Activated CD4-positive, alpha-beta T cell treated with anti-CD3 and anti-CD28 coated beads for 24 hours (primary cell): ENCODE results near the gene CELF4.
"Not testable (repeated sequence)": the region's sequence is repeated elsewhere in the genome, so short reads cannot be mapped to it uniquely, and the experiment has no call there.

Experiments
- DNase-seq, 2 donors: peaks; one replicate each; pipeline ENCODE4 v3.0.0-alpha.2; 2020; ENCODE audit warnings: low read depth in 2 of 2

The CELF4 gene

DNA sequence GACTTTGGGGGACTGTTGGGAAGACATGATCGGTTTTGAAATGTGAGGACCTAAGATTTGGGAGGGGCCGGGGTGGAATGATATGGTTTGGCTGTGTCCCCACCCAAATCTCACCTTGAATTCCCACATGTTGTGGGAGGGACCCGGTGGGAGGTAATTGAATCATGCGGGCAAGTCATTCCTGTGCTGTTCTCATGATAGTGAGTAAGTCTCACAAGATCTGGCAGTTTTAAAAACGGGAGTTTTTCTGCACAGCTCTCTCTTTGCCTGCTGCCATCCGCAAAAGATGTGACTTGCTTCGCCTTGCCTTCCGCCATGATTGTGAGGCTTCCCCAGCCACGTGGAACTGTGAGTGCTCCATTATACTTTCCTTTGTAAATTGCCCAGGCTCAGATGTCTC, 207.5 kb downstream of the CELF4 start:
- not testable (repeated sequence) for DNase-seq

DNA sequence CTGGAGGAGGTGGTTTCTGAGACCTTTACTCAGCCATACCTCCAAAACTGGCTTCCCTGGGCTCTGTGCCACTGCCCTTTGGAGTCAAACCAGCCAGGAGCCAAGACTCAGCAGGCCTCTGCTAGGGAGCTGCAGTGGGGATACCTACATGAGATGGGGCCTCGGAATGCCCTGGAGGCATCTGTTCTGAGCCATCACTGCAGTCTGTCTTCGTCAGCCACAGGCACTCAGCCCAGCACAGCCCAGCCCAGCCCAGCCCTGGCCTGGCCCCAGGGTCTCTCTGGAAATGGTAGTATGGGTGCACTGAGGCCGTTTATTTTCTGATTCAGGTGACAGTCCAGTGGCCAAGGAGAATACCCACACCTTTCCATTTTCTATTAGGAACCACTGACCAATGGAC, 209.8 kb downstream of the CELF4 start:
- DNase-seq: no peak

DNA sequence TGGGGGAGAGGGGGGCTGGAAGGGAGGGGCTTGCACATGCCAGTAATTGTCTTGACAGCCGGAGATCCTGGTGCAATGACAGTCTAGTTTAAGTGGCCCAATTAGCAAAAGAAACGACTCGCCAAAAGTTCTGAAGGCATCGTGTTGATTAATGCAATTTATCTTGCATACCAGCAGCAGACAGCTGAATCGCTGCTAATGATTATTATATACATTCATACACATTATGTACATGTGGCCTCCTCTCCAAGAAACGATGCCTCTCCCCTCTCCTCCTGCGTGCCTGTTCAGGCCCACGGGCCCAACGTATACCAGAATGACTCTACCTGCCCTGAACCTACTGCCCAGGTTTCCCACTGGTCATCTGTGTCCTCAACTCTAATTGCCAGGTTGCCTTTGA, 214.5 kb downstream of the CELF4 start:
- DNase-seq: no peak

DNA sequence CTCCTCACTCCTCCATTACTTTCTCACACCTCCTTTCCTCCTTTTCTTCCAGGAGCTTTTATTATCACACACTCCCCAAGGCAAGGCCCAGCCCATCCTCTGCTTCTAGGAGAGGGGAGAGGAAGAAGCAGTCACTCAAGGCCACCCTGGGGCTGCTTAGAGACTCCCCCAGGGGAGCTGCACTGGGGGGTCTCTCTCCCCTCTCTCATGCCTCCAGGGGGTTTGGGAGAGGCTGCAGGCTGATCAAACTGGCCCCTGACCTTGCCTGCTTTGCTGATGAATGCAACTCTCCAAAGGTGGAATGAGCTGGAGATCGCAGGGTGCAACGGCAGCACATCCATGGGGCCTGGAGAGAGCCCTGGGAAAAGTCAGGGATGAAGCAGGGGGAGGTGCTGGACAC, 216.9 kb downstream of the CELF4 start:
- DNase-seq: no peak

DNA sequence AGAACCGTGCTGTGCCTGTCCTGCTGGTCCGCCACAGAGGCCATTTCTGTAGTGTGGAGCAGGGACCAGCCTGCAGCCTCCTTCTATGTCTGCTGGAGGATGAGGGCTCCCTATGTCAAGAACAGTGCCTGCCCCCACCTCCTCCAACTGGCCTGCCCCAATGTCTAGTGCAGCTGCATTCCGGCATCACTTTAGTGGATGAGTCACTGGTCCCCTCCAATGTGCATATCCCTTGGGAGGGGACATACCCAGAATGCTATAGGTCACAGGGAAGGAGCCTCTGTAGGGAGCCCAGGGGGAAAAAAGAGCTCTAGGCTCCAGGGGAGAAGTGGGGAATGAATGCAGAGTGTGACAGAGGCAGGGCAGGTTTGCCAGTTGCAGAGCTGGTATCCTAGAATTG, 219.6 kb downstream of the CELF4 start:
- DNase-seq: no peak

DNA sequence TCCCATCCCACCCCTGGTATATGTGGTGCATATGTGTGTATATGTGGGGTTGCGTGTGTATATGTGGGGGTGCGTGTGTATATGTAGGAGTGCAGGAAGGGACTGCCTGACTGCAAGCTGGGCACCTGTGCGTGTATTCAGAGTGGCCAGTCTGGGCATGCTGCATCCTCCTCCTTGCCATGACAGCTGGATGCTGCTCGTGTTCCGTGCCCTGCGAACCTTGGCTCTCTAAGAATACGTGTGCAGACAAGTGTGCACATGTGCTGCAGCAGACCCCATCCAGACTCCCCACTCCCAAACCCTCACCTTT, 222.1 kb downstream of the CELF4 start:
- DNase-seq: no peak

DNA sequence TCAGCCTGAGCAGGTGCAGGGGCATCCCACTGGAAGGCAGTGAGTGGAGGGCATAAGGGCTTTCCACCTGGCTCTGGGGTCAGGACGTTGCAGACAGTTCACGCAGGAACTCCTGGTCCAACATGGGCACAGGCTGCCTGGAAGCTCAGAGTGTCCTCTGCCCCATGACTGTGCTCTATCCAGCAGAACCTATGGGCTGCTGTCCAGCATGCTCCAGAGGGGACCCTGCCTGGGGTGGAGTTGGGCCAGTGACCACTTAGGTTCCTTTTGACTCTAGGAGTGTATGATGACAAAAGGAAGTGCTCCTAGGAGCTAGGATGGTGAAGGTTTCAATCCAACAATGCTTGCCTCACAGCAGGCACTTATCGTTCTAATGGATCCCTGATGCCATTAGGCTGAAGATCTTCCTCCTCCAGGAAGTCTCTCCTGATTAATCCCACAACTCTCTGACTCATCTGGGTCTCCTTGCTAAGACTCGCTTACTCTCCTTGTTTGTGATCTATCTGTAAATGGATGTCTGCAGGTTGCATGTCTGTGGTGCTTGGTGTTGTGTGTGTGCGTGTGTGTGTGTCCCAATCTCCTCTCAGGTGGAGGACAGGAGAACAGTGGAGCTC, 224.0 kb downstream of the CELF4 start:
- DNase-seq: no peak

DNA sequence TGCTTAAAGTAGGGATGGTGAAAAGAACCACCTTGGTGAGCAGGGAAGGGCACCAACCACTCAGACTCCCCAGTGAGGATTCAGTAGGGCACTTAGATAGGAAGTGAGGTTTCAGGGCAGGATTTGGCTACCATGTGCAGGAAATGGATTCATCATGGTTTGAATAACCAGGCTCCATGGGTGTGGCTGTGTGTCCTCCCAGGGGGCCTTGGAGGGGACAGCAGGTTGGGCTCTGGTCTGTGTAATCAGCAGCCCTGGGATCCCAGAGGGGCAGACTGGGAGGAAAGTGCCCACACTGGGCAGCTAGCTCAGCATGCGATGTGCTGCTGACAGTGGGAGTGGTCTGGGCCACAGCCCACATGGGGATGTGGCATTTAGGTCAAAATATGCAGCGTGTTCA, 224.6 kb downstream of the CELF4 start:
- no peak for DNase-seq

DNA sequence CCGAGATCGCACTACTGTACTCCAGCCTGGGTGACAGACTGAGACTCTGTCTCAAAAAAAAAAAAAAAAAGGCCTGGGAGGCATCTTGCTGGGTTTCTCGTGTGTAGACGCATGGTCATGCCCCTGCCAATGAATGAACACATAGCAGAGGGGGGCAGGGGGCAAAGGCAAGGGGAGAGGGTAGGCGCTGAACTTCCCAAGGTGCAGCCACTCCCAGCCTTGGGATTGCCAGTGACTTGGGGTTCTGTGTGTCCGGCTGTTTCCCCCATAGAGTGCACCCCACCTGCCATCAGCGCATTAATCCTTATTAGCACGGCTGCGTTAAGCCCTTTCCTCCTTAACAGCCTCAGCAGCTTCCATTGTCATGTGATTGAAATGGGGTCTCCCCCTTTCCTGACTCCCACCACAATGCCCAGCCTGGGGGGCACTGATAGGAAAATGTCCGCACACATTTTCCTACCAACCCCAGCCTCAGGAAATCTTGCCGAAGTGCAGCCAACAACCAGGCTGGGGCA, 225.8 kb downstream of the CELF4 start:
- DNase-seq: no peak

DNA sequence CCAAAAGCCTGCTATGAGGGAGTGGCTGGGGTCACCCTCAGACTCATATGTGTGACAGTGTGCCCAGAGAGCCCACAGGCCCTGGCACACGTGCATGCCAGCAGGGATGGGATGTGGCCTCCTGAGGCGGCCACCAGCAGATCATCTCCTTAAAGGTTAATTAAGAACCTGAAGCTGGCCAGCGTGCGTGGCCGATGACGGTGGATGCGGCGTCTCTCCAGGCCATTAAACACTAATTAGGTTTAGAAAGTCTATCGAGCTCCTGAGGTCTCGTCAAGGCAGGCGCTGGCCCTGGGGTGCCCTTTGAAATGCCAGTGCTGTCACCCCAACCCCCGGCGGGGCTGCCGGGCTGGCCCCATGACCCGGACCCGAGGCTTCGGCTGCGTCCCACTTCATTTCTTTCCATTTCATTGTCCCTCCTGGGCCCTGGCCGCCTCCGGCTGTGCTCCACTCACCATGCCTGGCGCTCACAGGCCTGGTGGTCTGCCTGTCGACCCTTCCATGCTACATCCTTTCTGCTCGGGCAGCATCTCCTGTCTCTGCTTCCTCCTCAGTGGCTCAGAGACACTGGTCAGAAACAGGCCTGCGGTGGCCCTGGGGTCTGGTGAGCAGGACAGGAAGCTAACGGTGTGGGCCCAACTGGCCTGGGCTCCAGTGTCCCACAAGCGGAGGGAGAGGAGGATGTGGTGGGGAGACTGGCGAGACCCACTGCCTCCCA, 228.9 kb downstream of the CELF4 start:
- DNase-seq: no peak

DNA sequence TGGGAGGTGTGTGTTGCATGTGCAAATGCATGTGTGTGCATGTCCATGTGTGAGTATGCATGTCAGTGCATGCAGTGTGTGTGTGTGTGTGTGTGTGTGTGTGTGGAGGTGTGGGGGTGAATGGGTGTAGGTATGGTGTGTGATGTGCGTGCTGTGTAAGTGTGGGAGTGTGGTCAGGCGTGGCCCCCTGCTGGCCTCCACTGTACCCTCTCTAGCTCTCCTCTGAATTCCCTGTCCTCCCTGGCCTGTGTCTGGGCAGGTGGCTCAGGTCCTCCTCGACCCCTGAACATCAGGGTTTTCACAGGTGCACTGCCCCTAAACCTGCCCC, 230.2 kb downstream of the CELF4 start:
- DNase-seq: no peak

DNA sequence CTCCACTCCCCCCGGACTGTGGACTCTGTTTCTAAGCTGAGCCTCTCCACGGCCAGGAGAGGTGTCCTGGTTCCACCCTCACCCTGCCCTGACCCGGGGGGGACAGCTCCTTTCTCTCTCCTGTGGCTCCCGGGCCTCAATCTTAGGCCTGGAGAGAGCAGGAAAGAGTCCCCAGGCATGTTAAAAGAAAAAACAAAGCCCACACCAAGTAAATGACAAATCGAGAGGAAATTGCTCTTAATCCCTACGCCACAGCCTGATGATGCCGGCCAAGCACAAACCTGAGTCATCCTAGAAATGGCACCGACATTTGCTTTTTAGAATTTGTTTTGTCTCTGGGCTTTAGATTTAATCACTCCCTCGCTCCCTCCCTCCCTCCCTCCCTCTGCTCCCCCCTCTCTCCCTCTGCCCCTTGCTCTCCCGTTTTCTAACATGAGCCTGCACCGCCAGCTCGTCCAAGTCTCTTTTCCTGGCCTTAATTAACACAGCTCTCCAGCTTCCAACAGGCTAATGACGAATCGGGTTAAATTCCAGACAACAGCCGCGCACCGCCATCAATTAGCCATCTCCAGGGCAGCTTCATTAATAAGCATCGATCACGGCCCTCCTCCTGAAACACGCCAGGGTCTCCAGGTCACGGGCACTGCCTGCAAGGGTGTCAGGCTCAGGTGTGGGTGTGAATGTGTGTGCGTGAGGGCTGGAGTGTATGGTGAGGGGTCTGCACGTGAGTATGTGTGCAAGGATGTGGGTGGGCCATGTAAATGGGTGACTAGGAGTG, 230.8 kb downstream of the CELF4 start:
- DNase-seq: no peak

DNA sequence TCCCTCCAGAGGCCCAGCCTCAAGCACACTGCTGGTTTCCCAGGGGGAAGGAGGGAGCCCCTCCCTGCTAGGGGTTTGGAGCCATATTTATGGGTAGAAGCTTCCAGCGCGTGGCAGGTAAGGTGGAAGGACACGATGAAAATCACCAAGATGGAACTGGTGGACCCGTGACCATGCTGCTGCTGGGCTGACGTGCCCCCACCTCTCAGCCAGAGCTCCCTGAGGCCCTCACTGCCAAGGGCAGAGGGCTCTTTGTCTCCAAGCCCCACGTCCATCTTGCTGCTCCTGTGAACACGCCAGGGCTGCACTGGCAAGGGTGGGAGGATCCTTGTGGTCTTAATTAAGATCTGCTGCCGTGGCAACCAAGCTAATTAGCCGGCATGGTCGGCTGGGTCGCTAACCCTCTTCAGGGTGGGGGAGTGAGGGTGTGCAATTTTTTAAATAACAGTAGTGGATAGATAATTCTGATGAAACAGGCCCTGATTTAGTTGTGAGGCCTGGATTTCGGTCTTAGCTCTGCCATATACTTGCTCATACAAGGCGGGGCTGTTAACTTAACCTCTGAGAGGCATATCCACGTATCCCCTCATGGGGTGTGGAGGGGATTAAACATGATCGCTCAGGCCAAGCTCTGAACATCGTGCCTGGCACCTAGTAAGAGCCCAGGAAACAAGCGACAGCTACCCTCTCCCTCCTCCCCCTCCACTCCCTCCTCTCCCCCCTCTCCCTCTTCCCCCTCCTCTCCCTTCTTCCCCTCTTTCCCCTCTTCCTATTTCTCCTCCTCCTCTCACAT, 232.8 kb downstream of the CELF4 start:
- no peak for DNase-seq

DNA sequence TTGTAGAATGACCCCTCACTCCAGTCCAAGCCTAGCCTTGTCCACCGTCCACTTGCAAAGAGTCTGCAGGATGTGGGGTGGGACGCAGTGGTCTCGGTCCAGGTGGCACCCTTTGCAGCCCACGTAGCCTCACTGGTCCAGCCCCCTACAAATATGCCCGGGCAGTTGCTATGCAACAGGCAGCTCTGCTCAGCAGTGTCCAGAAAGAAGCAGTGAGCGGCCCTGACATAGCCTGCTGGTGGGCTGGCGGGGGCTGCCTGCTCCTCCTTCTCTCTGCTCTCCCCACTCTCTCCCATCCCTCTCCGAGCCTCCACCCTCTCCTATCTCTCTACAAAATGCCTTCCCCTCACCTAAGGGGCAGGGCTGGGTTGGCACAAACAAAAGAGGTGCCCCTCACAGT, 233.4 kb downstream of the CELF4 start:
- DNase-seq: no peak

DNA sequence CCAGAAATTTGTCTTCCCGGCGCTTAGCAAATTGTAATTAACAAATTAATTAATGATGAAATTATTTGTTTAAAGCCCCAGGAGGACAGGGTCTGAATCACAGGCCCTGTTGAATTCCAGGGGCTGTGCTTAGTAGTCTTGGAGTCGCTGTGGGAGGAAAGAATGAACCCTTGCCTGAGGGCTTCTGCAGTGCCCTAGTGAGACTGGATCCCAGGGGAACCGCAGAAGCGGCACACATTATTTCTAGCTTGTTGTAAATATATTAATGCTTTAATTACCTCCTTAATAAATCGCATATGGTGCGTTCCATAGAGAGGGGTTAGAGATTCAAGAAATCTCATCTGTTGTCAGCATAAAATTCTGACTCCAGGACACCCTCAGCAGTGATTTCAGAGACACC, 235.4 kb downstream of the CELF4 start:
- no peak for DNase-seq

DNA sequence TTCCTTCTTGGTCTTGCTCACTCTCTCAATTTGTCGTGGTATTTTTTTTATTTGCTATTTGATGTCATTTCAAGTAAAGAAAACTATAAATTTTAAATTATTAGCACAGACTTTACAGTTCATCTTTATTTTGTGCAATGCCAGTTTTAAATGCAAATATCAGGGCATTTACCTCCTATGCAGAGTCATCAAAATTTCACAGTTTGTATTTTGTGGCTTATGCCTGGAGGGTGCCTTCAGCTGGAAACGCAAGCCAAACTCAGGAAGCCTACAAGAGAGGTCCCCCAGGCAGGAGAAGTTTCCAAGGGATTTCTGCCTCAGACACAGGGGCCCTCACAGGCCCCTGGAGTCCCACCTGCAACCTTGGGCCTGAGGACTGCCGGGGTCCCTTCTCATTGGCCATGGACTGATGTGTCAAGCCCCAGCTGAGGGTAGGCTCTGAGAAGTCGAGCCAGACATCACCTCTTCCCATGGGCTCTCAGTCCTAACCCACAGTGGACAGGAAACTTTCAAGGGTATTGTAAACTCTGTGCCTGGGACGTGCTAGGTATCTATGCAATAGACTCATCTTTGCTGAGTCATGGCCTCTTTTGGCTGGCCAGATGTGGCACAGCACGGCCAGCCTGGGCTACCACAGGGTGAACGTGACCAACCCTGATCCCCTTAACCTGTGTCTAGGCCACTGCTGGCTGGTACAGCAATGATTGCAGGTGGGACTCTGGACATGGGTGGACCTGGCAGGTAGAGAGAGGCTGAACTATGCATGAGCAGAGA, 236.5 kb downstream of the CELF4 start:
- DNase-seq: no peak

DNA sequence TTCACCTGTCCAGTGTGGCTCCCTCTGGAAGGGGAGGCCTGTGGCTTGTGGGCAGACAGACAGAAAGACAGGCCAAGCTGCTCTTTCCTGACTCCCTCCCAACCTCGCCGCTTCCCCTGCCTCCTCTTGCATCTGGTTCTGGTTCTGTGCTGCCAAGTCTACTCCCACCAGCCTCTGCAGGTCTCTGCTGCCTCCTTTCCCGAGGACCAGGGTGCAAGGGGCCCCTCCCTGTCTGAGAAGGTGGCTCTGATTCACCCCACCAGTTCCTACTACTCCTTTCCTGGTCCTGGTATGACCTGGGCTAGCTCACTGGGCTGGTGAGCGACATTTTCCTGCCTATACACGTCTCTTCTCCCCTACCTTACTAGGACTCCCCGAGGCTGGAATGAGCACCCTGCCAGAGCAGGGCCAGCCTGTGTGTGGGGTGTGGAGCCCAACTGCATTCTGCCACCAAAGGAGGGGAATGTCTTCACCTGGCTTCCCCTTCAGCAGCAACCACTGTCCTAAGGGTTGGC, 238.5 kb downstream of the CELF4 start:
- no peak for DNase-seq

DNA sequence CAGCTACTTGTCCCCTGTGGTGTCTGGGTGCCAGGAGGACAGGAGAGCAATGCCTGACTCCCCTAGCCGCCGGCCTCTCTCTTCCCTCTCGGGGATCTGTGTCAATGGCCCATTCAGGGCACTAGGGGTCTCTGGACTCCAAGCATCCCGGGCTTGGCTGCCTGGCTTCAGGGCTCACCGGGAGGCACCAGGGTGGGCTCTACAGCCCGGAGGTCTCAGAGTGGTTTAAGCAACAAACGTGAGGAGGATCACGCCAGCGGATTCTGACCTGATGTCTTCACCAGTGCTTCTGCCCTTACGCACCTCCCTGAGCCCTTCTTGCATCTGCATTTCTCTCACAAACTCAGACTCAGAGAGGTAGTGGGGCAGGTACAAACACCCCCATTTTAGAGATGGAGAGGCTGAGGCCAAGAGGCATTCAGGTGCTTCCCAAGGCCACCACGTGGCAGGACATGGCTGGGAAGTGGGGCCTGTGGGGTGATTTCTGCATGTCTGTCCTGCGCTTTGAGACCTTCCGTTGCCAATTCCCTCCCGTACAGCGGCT, 243.0 kb downstream of the CELF4 start:
- no peak for DNase-seq

DNA sequence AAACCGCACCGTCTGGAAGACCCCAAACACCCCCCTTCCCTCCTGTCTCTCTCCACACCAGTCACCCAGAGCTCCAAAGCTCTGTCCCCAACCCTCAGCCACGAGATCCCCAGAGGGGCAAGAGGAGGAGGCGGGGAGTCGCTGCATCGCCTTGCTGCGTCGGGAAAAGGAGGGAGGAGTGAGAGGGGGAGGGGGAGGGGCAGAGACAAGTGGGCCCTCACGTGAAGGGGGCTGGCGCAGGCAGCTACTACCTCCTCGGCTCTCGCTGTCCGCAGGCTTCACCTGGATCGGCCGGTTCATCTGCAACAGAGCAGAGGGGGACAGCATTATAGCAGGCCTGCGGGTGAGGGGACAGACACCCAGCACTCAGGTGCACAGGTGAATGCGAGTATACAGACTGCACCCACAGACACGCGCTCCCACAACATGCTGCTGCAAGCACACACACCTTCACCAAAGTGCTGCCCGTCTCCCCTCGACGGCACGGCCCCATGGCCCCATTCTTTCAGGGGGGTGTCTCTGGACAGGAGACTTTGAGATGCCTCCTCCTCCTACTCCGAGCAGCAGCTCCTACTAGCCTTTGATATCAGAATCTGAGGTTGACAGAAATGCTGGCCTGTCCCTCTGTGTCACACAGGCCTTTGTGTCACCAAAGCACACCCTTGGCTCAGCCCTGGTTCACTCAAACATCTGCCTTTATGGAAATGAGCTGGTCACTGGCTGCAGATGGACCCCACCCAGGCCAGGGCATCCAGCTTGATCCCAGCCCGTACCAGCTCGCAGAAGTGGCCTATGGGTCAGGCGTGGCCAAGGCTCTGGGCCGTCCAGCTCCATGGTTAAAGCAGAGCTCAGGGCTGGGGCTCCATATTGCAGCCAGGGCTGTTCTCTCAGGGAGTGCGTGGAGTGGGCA, 243.8 kb downstream of the CELF4 start:
- no peak for DNase-seq

DNA sequence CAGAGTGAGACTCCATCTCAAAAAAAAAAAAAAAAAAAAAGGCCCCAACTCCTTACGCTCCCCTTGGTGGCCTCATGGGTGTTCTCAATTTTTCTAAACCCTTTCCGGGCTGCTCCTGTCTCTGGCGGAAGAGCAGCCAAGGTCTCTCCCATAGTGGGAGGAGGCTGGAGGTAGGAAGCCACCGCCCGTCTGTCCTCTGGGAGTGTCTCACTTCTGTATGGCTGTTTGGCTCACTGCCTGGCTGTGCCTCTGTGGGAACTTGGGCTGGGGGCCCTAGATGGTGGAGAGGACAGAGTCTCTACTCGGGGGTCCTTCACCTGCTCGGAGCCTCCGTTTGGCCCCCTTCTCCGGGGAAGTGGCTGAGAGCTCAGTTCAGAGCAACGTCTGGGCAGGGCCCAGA, 245.3 kb downstream of the CELF4 start:
- no peak for DNase-seq
